ENCODE measurements around the gene UGGT2. TPM values are rescaled to one million over a fixed set of nuclear protein-coding genes. Genes with fewer than 3 reads are reported as not detected.

UGGT2 gene
- total RNA-seq, 2 donors from 2014 or later, result 21.1 to 26.1 TPM

DNA sequence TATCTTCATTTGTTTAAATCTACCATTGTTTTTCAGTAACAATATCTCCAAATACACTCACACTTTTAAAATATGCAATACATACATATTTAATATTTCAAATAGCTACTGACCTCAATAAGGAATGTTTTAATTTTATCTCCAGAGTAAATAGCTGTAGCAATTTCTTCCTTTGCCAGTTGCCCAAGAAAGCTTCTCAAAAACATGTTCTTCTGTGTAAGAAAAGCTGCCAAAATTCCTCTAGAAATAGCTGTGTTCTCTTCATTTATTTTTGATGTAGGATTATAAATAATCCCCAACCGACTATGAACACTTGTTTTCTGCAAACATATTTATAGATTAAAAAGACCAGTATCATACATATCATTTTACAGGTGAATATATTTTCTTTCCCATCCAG, 150.5 kb downstream of the UGGT2 start:
- Histone ChIP-seq H3K27me3 (replicated peaks; ENCODE audit: insufficient read depth) (no peaks in the 10 kb centered on the region), H3K27ac (no peak overlapping the region), H3K4me3 (no peak overlapping the region), H3K36me3 (no peaks in the 10 kb centered on the region), H3K9me3 (no peaks in the 10 kb centered on the region), H3K4me1 (replicated peaks) (no peaks in the 10 kb centered on the region)
- 31% methylated on average over 1 of the region's 1 CpG for WGBS
- intact Hi-C loops (cut with DNase I), result no loop called here
- TF ChIP-seq POLR2AphosphoS5 (IDR thresholded peaks at IDR 0.05) (no peak), POLR2A (IDR thresholded peaks at IDR 0.05) (no peak)
- TF ChIP-seq, protein P1, sequence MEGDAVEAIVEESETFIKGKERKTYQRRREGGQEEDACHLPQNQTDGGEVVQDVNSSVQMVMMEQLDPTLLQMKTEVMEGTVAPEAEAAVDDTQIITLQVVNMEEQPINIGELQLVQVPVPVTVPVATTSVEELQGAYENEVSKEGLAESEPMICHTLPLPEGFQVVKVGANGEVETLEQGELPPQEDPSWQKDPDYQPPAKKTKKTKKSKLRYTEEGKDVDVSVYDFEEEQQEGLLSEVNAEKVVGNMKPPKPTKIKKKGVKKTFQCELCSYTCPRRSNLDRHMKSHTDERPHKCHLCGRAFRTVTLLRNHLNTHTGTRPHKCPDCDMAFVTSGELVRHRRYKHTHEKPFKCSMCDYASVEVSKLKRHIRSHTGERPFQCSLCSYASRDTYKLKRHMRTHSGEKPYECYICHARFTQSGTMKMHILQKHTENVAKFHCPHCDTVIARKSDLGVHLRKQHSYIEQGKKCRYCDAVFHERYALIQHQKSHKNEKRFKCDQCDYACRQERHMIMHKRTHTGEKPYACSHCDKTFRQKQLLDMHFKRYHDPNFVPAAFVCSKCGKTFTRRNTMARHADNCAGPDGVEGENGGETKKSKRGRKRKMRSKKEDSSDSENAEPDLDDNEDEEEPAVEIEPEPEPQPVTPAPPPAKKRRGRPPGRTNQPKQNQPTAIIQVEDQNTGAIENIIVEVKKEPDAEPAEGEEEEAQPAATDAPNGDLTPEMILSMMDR (IDR thresholded peaks at IDR 0.05), result no peak
- DNase-seq (ENCODE audit: low spot score), result no peak

DNA sequence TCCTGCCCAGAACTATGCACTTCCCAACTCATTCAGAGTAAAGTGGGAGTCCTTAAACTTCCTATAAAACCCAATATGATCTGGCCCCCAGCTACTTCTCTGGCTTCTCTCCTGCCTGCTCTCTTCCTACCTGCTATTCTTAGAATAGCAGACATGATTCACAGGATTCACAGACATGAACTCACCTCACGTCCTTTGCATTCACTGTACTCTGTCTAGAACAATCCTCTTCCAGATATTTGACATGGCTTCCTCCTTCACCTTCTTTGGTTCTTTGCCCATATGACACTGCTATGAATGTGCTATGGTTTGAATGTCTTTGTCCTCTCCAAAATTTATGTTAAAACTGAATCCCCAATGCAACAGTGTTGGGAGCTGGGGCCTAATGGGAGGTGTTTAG, 154.9 kb downstream of the UGGT2 start:
- Histone ChIP-seq H3K36me3 (no peaks in the 10 kb centered on the region), H3K27ac (no peak overlapping the region), H3K4me1 (replicated peaks) (no peaks in the 10 kb centered on the region), H3K4me3 (no peak overlapping the region), H3K9me3 (no peaks in the 10 kb centered on the region), H3K27me3 (replicated peaks; ENCODE audit: insufficient read depth) (no peaks in the 10 kb centered on the region)
- 90% methylated on average over 1 of the region's 1 CpG for WGBS
- no peak for DNase-seq (ENCODE audit: low spot score)
- intact Hi-C loops (cut with DNase I), result no loop called here
- TF ChIP-seq, protein P1 (IDR thresholded peaks at IDR 0.05), result no peak
- no peak for TF ChIP-seq POLR2AphosphoS5 (IDR thresholded peaks at IDR 0.05)
- TF ChIP-seq POLR2A (IDR thresholded peaks at IDR 0.05), result no peak

GRCh38 chr13:95896301-95896700, 156.9 kb downstream of the UGGT2 start:
- intact Hi-C loops (cut with DNase I), result no loop called here
- Histone ChIP-seq H3K9me3 (no peaks in the 10 kb centered on the region), H3K36me3 (no peaks in the 10 kb centered on the region), H3K27me3 (replicated peaks; ENCODE audit: insufficient read depth) (no peaks in the 10 kb centered on the region), H3K4me1 (replicated peaks) (no peaks in the 10 kb centered on the region), H3K4me3 (no peak overlapping the region), H3K27ac (no peak overlapping the region)
- no peak for DNase-seq (ENCODE audit: low spot score)
- 26% methylated on average over 3 of the region's 3 CpGs for WGBS
- TF ChIP-seq, protein P1 (IDR thresholded peaks at IDR 0.05), result no peak
- TF ChIP-seq POLR2A (IDR thresholded peaks at IDR 0.05) (no peak), POLR2AphosphoS5 (IDR thresholded peaks at IDR 0.05) (no peak)

- WGBS, result 90% methylated on average over 5 of the region's 5 CpGs
- Histone ChIP-seq H3K4me3 (no peak overlapping the region), H3K27me3 (replicated peaks; ENCODE audit: insufficient read depth) (no peaks in the 10 kb centered on the region), H3K36me3 (no peaks in the 10 kb centered on the region), H3K9me3 (no peaks in the 10 kb centered on the region), H3K4me1 (replicated peaks) (no peaks in the 10 kb centered on the region), H3K27ac (no peak overlapping the region)
- TF ChIP-seq POLR2A (IDR thresholded peaks at IDR 0.05) (no peak), POLR2AphosphoS5 (IDR thresholded peaks at IDR 0.05) (no peak)
- TF ChIP-seq, protein P1 (IDR thresholded peaks at IDR 0.05), result no peak
- no peak for DNase-seq (ENCODE audit: low spot score)
- intact Hi-C loops (cut with DNase I), result no loop called here
These were observed 159.3 kb downstream of the UGGT2 start for GRCh38 chr13:95893861-95894260.

DNA sequence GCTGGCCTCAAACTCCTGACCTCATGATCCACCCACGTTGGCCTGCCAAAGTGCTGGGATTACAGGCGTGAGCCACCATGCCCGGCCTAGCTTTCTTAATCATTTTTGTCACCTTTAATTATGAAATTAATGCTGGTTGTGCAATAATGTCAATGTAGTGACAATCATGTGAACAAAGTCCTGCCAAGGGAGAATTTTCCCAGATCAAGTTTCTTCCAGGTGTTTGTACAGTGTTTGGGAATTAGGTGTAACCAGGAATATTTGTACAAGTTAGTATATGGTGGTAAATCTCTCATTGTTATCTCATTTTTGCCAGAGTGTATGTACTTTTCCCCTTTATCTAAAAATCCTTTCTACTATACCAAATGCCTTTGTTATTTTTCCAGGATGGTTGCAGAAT, 171.1 kb downstream of the UGGT2 start:
- 70% methylated on average over 3 of the region's 3 CpGs for WGBS
- TF ChIP-seq, protein P1 (IDR thresholded peaks at IDR 0.05), result no peak
- TF ChIP-seq POLR2A (IDR thresholded peaks at IDR 0.05) (no peak), POLR2AphosphoS5 (IDR thresholded peaks at IDR 0.05) (no peak)
- Histone ChIP-seq H3K4me1 (replicated peaks) (no peaks in the 10 kb centered on the region), H3K4me3 (no peak overlapping the region), H3K36me3 (no peaks in the 10 kb centered on the region), H3K27me3 (replicated peaks; ENCODE audit: insufficient read depth) (no peaks in the 10 kb centered on the region), H3K27ac (no peak overlapping the region), H3K9me3 (no peaks in the 10 kb centered on the region)
- DNase-seq (ENCODE audit: low spot score), result no peak
- intact Hi-C loops (cut with DNase I), result no loop called here

All from prostate gland (tissue), 2 donors.